GM21717 (cell line): ENCODE measurements around the gene KRTAP5-11.
"Not testable (repeated sequence)": the region's sequence is repeated elsewhere in the genome, so short reads cannot be mapped to it uniquely, and the experiment has no call there.

Experiments
- ATAC-seq: cut with Tn5 transposase; IDR thresholded peaks from one replicate; pipeline ENCODE4 v1.9.1; 2021; ENCODE audit warnings: mild to moderate bottlenecking, moderate library complexity; ENCODE audit not compliant: unreplicated experiment

The KRTAP5-11 gene

GRCh38 chr11:71582309-71582895 is at the start of gene KRTAP5-11:
Gene KRTAP5-11 (minus strand): TSS chr11:71582875. CDS start chr11:71582837, 38 bp downstream.
- no peak for ATAC-seq

- ATAC-seq, result not testable (repeated sequence)
These were observed 48.9 kb upstream of the KRTAP5-11 start for GRCh38 chr11:71631551-71631950.

GRCh38 chr11:71630071-71630470 is 47.4 kb upstream of the KRTAP5-11 start:
- ATAC-seq, result not testable (repeated sequence)

- ATAC-seq, result not testable (repeated sequence)
These were observed 46.3 kb upstream of the KRTAP5-11 start for GRCh38 chr11:71628943-71629342.

GRCh38 chr11:71623226-71623625 is 40.6 kb upstream of the KRTAP5-11 start:
- not testable (repeated sequence) for ATAC-seq

GRCh38 chr11:71622561-71622960 is 39.9 kb upstream of the KRTAP5-11 start:
- not testable (repeated sequence) for ATAC-seq

GRCh38 chr11:71615003-71615402 is 32.3 kb upstream of the KRTAP5-11 start:
- not testable (repeated sequence) for ATAC-seq

- not testable (repeated sequence) for ATAC-seq
These were observed 31.8 kb upstream of the KRTAP5-11 start for GRCh38 chr11:71614366-71614917.

GRCh38 chr11:71613931-71614330 is 31.3 kb upstream of the KRTAP5-11 start:
- not testable (repeated sequence) for ATAC-seq

GRCh38 chr11:71611218-71611910 is 28.7 kb upstream of the KRTAP5-11 start:
- not testable (repeated sequence) for ATAC-seq

GRCh38 chr11:71608272-71608671 is 25.6 kb upstream of the KRTAP5-11 start:
- not testable (repeated sequence) for ATAC-seq

GRCh38 chr11:71607520-71608216 is 25.0 kb upstream of the KRTAP5-11 start:
- not testable (repeated sequence) for ATAC-seq

- ATAC-seq, result not testable (repeated sequence)
These were observed 24.3 kb upstream of the KRTAP5-11 start for GRCh38 chr11:71606853-71607519.

GRCh38 chr11:71604798-71605488 is 22.3 kb upstream of the KRTAP5-11 start:
- not testable (repeated sequence) for ATAC-seq

- not testable (repeated sequence) for ATAC-seq
These were observed 20.5 kb upstream of the KRTAP5-11 start for GRCh38 chr11:71603221-71603620.

GRCh38 chr11:71589546-71589920 is 6.9 kb upstream of the KRTAP5-11 start:
- ATAC-seq, result not testable (repeated sequence)

GRCh38 chr11:71588822-71589545 is 6.3 kb upstream of the KRTAP5-11 start:
- not testable (repeated sequence) for ATAC-seq

- not testable (repeated sequence) for ATAC-seq
These were observed 5.6 kb upstream of the KRTAP5-11 start for GRCh38 chr11:71588314-71588713.

- not testable (repeated sequence) for ATAC-seq
These were observed 3.0 kb upstream of the KRTAP5-11 start for GRCh38 chr11:71585673-71586072.

- not testable (repeated sequence) for ATAC-seq
These were observed 294 bp upstream of the KRTAP5-11 start for GRCh38 chr11:71582969-71583368.
